ENCODE measurements around the gene B3GAT3. TPM values are rescaled to one million over a fixed set of nuclear protein-coding genes. Genes with fewer than 3 reads are reported as not detected.

The B3GAT3 gene
- total RNA-seq (18.7 TPM), polyA plus RNA-seq (ENCODE audit: insufficient read depth in 1 of 8, insufficient read length in 8 of 8, low replicate concordance in 1 of 8) (10 to 100 TPM; 19.9 to 27.2 (median 22.9) TPM)
- long read RNA-seq, donor 1, transcript B3GAT3-201 (5 exons, 1,641 nt): major isoform, 5 of 6 reads
- long read RNA-seq, donor 1, partial matches to known transcripts: 0 of 6 reads
- long read RNA-seq, donor 1, other reads (novel, unspliced or antisense): 0 of 6 reads
- long read RNA-seq, donor 2, partial matches to known transcripts: 0 of 1 reads
- long read RNA-seq, donor 2, other reads (novel, unspliced or antisense): 0 of 1 reads
- long read RNA-seq, donor 3, partial matches to known transcripts: 5 of 12 reads
- long read RNA-seq, donor 3, other reads (novel, unspliced or antisense): 0 of 12 reads
- long read RNA-seq, donor 4, transcript B3GAT3-201 (5 exons, 1,641 nt): major isoform, 8 of 8 reads
- long read RNA-seq, donor 4, partial matches to known transcripts: 0 of 8 reads
- long read RNA-seq, donor 4, other reads (novel, unspliced or antisense): 0 of 8 reads
- long read RNA-seq, donor 5, transcript B3GAT3-201 (5 exons, 1,641 nt): major isoform, 24 of 30 reads
- long read RNA-seq, donor 5, partial matches to known transcripts: 6 of 30 reads
- long read RNA-seq, donor 5, other reads (novel, unspliced or antisense): 0 of 30 reads
- long read RNA-seq, donor 6, transcript B3GAT3-201 (5 exons, 1,641 nt): major isoform, 10 of 21 reads
- long read RNA-seq, donor 6, partial matches to known transcripts: 11 of 21 reads
- long read RNA-seq, donor 6, other reads (novel, unspliced or antisense): 0 of 21 reads
- long read RNA-seq, donor 7, transcript B3GAT3-201 (5 exons, 1,641 nt): major isoform, 12 of 12 reads
- long read RNA-seq, donor 7, partial matches to known transcripts: 0 of 12 reads
- long read RNA-seq, donor 7, other reads (novel, unspliced or antisense): 0 of 12 reads
- long read RNA-seq, donor 8, partial matches to known transcripts: 5 of 5 reads
- long read RNA-seq, donor 8, other reads (novel, unspliced or antisense): 0 of 5 reads
- long read RNA-seq, donor 9, partial matches to known transcripts: 6 of 10 reads
- long read RNA-seq, donor 9, other reads (novel, unspliced or antisense): 0 of 10 reads
- long read RNA-seq, donor 10, transcript B3GAT3-201 (5 exons, 1,641 nt): major isoform, 10 of 17 reads
- long read RNA-seq, donor 10, partial matches to known transcripts: 5 of 17 reads
- long read RNA-seq, donor 10, other reads (novel, unspliced or antisense): 0 of 17 reads
- long read RNA-seq, donor 11, transcript B3GAT3-201 (5 exons, 1,641 nt): major isoform, 13 of 13 reads
- long read RNA-seq, donor 11, partial matches to known transcripts: 0 of 13 reads
- long read RNA-seq, donor 11, other reads (novel, unspliced or antisense): 0 of 13 reads

GRCh38 chr11:62621567-62622470 lies at the start of gene B3GAT3:
B3GAT3 (minus strand) TSS chr11:62621986; CDS start chr11:62621947, 39 bp downstream.
- H3K36me3 ChIP-seq (ENCODE audit: control insufficient read depth, insufficient read depth, low read length): peaks cover 33% of the 10 kb centered on the region
- under 1% methylated on average over 75 of the region's 77 CpGs for WGBS (ENCODE audit: insufficient coverage)

DNA sequence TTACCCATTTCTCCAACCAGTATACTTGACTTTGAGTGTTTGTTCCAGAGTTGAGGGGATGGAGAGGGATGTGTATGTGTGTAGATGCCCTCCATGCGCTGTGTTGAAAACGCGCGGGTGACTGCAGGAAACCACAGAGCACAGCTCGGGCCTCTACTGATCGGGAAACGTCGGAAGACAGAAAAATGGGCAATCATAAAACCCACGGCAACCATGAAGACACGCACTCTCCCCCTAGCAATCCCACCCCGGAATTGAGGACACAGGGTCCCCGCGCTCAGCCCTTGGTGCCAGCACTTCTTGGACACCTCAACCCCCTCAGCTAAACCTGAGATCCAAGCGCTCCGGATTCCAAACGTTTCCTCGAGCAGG lies 49.4 kb upstream of the B3GAT3 start:
- H3K27ac ChIP-seq (ENCODE audit: low read length): peak overlapping the region; percentile 96
- peak overlapping the region; percentile 77 for H3K4me3 ChIP-seq (ENCODE audit: low read length)
- DNase-seq: no peak
- peaks cover 30% of the 10 kb centered on the region for H3K36me3 ChIP-seq (ENCODE audit: control insufficient read depth, insufficient read depth, low read length)
- H3K9me3 ChIP-seq (replicated peaks; ENCODE audit: control insufficient read depth, low read depth, low read length): no peaks in the 10 kb centered on the region
- H3K27me3 ChIP-seq (ENCODE audit: control insufficient read depth, insufficient read depth, low read length): no peaks in the 10 kb centered on the region
- H3K4me1 ChIP-seq (ENCODE audit: control insufficient read depth, insufficient read depth, low read length): peaks cover 35% of the 10 kb centered on the region
- 0% methylated on average over 8 of the region's 17 CpGs for WGBS (ENCODE audit: insufficient coverage)

More at GRCh38 chr11:62621567-62622470, at the start of gene B3GAT3:
- no peaks in the 10 kb centered on the region for H3K9me3 ChIP-seq (replicated peaks; ENCODE audit: control insufficient read depth, low read depth, low read length)
- no peaks in the 10 kb centered on the region for H3K27me3 ChIP-seq (ENCODE audit: control insufficient read depth, insufficient read depth, low read length)
- DNase-seq: peak; percentile 98
- peaks cover 19% of the 10 kb centered on the region for H3K4me1 ChIP-seq (ENCODE audit: control insufficient read depth, insufficient read depth, low read length)
- H3K27ac ChIP-seq (ENCODE audit: low read length): peak within 1 kb of the TSS; percentile 96
- peak within 1 kb of the TSS; percentile 73 for H3K4me3 ChIP-seq (ENCODE audit: low read length)

GRCh38 chr11:62669420-62670161 lies 47.8 kb upstream of the B3GAT3 start:
- no peak for DNase-seq
- Histone ChIP-seq H3K9me3 (replicated peaks; ENCODE audit: control insufficient read depth, low read depth, low read length) (no peaks in the 10 kb centered on the region), H3K27ac (ENCODE audit: low read length) (no peak overlapping the region), H3K4me1 (ENCODE audit: control insufficient read depth, insufficient read depth, low read length) (peaks cover 39% of the 10 kb centered on the region), H3K4me3 (ENCODE audit: low read length) (no peak overlapping the region), H3K27me3 (ENCODE audit: control insufficient read depth, insufficient read depth, low read length) (no peaks in the 10 kb centered on the region), H3K36me3 (ENCODE audit: control insufficient read depth, insufficient read depth, low read length) (peaks cover 29% of the 10 kb centered on the region)
- 78% methylated on average over 1 of the region's 4 CpGs for WGBS (ENCODE audit: insufficient coverage)

DNA sequence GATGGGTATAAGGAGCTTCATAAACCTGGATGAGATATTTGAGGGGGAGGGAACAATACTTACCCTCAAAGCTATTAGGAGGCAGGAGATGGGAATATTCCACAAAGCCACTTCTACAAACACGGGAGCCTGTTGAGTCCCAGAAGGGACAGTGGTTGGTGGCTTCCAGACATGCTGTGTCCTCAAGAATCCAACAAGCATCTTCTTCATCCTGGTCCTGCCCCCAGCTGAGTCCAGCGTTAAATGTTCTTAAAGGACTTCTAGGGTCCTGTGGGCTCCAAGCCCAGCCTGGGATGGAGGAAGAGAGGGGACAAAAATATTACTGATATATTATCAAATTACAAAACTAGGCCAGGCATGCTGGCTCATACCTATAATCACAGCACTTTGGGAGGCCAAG lies 45.7 kb upstream of the B3GAT3 start:
- no peak for DNase-seq
- Histone ChIP-seq H3K9me3 (replicated peaks; ENCODE audit: control insufficient read depth, low read depth, low read length) (no peaks in the 10 kb centered on the region), H3K27me3 (ENCODE audit: control insufficient read depth, insufficient read depth, low read length) (no peaks in the 10 kb centered on the region), H3K4me3 (ENCODE audit: low read length) (no peak overlapping the region), H3K36me3 (ENCODE audit: control insufficient read depth, insufficient read depth, low read length) (peaks cover 23% of the 10 kb centered on the region), H3K27ac (ENCODE audit: low read length) (no peak overlapping the region), H3K4me1 (ENCODE audit: control insufficient read depth, insufficient read depth, low read length) (peaks cover 32% of the 10 kb centered on the region)
- no CpG with 5 or more reads among the region's 2 CpGs for WGBS (ENCODE audit: insufficient coverage)

DNA sequence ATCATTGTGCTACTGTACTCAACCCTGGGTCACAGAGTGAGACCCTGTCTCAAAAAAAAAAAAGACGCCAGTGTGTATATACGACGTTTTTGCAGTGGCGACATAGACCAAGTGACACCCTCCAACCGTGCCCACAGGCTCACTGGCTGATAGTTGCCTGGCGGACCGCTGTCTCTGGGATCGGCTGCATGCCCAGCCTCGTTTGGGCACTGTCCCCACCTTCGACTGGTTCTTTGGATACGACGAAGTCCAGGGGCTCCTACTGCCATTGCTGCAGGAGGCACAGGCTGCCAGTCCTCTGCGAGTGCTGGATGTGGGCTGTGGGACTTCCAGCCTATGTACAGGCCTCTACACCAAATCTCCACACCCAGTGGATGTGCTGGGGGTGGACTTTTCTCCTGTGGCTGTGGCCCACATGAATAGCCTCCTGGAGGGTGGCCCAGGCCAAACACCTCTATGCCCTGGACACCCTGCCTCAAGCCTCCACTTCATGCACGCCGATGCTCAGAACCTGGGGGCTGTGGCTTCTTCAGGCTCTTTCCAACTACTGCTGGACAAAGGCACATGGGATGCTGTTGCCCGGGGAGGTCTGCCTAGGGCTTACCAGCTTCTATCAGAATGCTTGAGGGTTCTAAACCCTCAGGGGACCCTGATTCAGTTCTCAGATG lies 44.6 kb upstream of the B3GAT3 start:
- WGBS (ENCODE audit: insufficient coverage): 48% methylated on average over 8 of the region's 16 CpGs
- Histone ChIP-seq H3K27ac (ENCODE audit: low read length) (peak overlapping the region; percentile 97), H3K9me3 (replicated peaks; ENCODE audit: control insufficient read depth, low read depth, low read length) (no peaks in the 10 kb centered on the region), H3K27me3 (ENCODE audit: control insufficient read depth, insufficient read depth, low read length) (no peaks in the 10 kb centered on the region), H3K36me3 (ENCODE audit: control insufficient read depth, insufficient read depth, low read length) (peaks cover 28% of the 10 kb centered on the region), H3K4me3 (ENCODE audit: low read length) (peak overlapping the region; percentile 95), H3K4me1 (ENCODE audit: control insufficient read depth, insufficient read depth, low read length) (peaks cover 28% of the 10 kb centered on the region)
- no peak for DNase-seq

DNA sequence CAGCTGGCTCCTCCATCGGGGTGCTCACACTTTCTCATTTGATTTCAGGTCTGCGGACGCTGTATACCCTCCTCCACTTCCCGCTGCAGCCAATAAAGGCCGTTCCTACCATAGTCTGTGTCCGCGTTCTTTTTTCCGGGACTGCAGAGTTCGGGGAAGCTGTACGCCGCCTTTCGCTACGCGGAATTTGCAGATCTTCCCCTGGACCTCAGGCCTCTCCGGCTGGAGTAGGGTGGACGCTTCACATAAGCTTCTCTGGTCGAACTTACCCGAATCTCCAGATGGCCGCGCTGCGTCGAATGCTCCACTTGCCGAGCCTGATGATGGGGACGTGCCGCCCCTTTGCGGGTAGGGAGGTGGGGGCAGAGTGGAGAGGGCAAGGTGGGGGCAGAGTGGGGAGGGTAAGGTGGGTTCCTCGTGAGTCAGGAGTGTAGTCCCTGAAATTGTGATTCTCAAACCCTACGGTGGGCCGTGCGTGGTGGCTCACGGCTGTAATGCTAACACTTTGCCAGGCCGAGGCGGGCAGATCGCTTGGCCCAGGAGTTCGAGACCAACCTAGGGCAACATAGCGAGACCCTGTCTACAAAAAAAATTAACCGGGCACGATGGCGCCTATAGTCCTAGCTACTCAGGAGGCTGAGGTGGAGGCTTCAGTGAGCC lies 43.9 kb upstream of the B3GAT3 start:
- Histone ChIP-seq H3K4me3 (ENCODE audit: low read length) (peak overlapping the region; percentile 95), H3K4me1 (ENCODE audit: control insufficient read depth, insufficient read depth, low read length) (peaks cover 25% of the 10 kb centered on the region), H3K27me3 (ENCODE audit: control insufficient read depth, insufficient read depth, low read length) (no peaks in the 10 kb centered on the region), H3K9me3 (replicated peaks; ENCODE audit: control insufficient read depth, low read depth, low read length) (no peaks in the 10 kb centered on the region), H3K36me3 (ENCODE audit: control insufficient read depth, insufficient read depth, low read length) (peaks cover 28% of the 10 kb centered on the region), H3K27ac (ENCODE audit: low read length) (peak overlapping the region; percentile 97)
- 2% methylated on average over 37 of the region's 39 CpGs for WGBS (ENCODE audit: insufficient coverage)
- DNase-seq: no peak

GRCh38 chr11:62665075-62665598 lies 43.4 kb upstream of the B3GAT3 start, which contains the start of the genes C11orf98 and CSKMT:
C11orf98 (minus strand) TSS chr11:62665210; CDS start chr11:62665169, 41 bp downstream.
CSKMT (plus strand) TSS chr11:62665312; CDS start chr11:62665880, 568 bp downstream.
- peaks cover 28% of the 10 kb centered on the region for H3K36me3 ChIP-seq (ENCODE audit: control insufficient read depth, insufficient read depth, low read length)
- WGBS (ENCODE audit: insufficient coverage): under 1% methylated on average over 43 of the region's 47 CpGs
- peak within 1 kb of the TSS; percentile 97 for H3K27ac ChIP-seq (ENCODE audit: low read length)
- no peaks in the 10 kb centered on the region for H3K9me3 ChIP-seq (replicated peaks; ENCODE audit: control insufficient read depth, low read depth, low read length)
- H3K27me3 ChIP-seq (ENCODE audit: control insufficient read depth, insufficient read depth, low read length): no peaks in the 10 kb centered on the region
- peak within 1 kb of the TSS; percentile 95 for H3K4me3 ChIP-seq (ENCODE audit: low read length)
- DNase-seq: peak; percentile 98
- peaks cover 24% of the 10 kb centered on the region for H3K4me1 ChIP-seq (ENCODE audit: control insufficient read depth, insufficient read depth, low read length)
